ENCODE measurements around the gene C16orf78. TPM values are rescaled to one million over a fixed set of nuclear protein-coding genes. Genes with fewer than 3 reads are reported as not detected.

Gene C16orf78
- total RNA-seq, 1 donor from 2014 or later: not detected

GRCh38 chr16:49396206-49396720, 22.7 kb downstream of the C16orf78 start:
- no peak for DNase-seq

GRCh38 chr16:49398761-49399160, 25.2 kb downstream of the C16orf78 start:
- no peak for DNase-seq

- DNase-seq: no peak
Measured at GRCh38 chr16:49399594-49400364, 26.2 kb downstream of the C16orf78 start.

GRCh38 chr16:49400611-49401010, 27.0 kb downstream of the C16orf78 start:
- DNase-seq: no peak

GRCh38 chr16:49405123-49405522, 31.5 kb downstream of the C16orf78 start:
- DNase-seq: no peak

GRCh38 chr16:49405530-49405929, 31.9 kb downstream of the C16orf78 start:
- DNase-seq: no peak

GRCh38 chr16:49407873-49408550, 34.4 kb downstream of the C16orf78 start:
- DNase-seq: peak; percentile 95

GRCh38 chr16:49409121-49409520, 35.5 kb downstream of the C16orf78 start:
- no peak for DNase-seq

GRCh38 chr16:49410226-49410625, 36.6 kb downstream of the C16orf78 start:
- DNase-seq: no peak

GRCh38 chr16:49411121-49411970, 37.7 kb downstream of the C16orf78 start:
- DNase-seq: no peak

- peak; percentile 12 for DNase-seq
Measured at GRCh38 chr16:49414671-49415070, 41.1 kb downstream of the C16orf78 start.

- DNase-seq: no peak
Measured at GRCh38 chr16:49415083-49415482, 41.5 kb downstream of the C16orf78 start.

- DNase-seq: no peak
Measured at GRCh38 chr16:49416001-49416675, 42.5 kb downstream of the C16orf78 start.

GRCh38 chr16:49417354-49417753, 43.8 kb downstream of the C16orf78 start:
- DNase-seq: no peak

GRCh38 chr16:49419006-49419405, 45.4 kb downstream of the C16orf78 start:
- no peak for DNase-seq

GRCh38 chr16:49419862-49420261, 46.3 kb downstream of the C16orf78 start:
- no peak for DNase-seq

GRCh38 chr16:49422896-49423295, 49.3 kb downstream of the C16orf78 start:
- DNase-seq: no peak

- DNase-seq: no peak
Measured at GRCh38 chr16:49424961-49425360, 51.4 kb downstream of the C16orf78 start.

- DNase-seq: no peak
Measured at GRCh38 chr16:49427771-49428170, 54.2 kb downstream of the C16orf78 start.

- DNase-seq: no peak
Measured at GRCh38 chr16:49428808-49429207, 55.2 kb downstream of the C16orf78 start.

GRCh38 chr16:49431040-49431439, 57.4 kb downstream of the C16orf78 start:
- DNase-seq: no peak

All from tongue (tissue), 2 donors.